SHP77 (cell line): ENCODE results near the gene CERS6.
"Not testable (repeated sequence)": the region's sequence is repeated elsewhere in the genome, so short reads cannot be mapped to it uniquely, and the experiment has no call there.

Source experiments
- DNase-seq, 2 experiments: peaks; one replicate each; lab custom pipeline; 2025; lab: John Stamatoyannopoulos, UW

The CERS6 gene

DNA sequence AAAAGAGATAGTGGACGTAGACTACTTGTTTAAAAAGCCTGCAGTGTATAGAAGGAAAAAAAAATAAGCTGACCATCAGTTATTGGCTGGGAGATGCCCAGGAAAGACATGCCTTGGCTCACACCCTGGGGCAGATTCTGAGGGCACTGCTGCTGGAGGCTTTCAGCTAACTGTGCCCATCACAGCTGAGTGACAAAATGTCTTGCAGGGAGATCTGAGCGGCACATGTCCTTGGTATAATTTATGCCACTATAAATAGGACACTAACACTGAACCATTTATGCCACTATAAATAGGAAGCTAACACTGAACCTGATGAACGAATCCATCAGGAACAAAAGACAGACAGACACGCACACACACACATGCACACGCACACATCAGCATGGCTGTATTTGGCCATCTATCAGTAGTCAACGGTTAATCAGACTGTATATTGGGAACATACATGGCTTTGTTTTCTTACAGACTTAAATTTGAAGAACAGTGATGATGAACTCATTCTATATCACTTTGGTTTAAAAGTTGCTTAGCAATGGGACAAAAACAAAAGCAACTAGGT, 278.2 kb downstream of the CERS6 start:
- no peak for DNase-seq

DNA sequence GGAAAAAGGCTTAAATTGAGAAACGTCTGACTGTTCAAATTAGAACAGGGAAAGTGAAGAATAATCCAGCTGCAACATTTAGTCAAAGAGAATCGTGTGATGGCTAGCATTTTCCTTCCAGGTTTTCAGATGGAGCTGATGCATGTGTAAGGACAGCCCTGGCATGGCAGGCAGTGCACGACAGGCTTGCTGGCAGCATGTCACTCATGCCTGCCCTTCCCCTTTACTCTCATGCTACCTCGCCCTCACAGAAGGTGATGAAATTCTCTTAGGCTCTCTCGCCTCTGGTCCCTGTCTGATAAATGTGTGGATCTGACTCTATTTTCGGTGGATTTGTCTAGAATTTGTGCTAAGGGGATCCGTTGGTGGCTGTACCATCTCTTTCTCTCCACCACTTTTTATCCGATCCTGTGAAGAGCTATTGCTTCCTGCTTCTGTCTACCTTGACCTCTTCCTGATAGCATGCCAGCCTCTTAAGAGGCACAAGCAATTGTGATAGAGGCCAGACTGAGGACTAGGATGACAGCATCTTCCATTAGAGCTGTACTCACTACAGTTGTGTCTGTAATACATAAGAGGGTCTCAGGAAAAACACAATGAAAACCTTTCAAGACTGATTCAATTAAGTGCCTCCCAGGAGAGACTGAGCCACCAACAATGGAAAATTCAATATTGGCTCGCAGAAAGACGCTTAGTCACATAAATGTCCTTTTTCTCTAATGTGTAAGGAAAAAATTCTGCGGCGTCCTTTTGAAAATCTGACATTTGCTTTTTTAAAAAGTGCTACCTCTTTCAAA, 280.8 kb downstream of the CERS6 start:
- no peak for DNase-seq

DNA sequence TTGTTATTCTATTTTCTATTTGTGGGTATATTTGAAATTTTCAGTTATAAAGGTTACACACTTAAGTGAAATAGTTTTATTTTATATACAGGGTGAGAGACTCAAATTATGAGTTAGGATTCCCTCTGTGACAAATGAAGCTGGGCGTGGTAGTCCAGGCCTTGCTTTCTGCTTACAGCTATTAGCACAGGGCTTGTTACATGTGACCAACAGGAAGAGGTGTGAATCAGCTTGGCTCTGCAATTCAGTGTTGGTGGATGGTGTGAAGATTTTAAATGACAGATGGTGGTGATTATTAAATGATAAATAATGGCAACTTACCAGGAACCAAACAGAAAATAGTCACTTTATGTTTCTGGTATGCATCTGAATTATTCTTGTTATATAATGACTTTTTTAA, 282.0 kb downstream of the CERS6 start:
- no peak for DNase-seq

DNA sequence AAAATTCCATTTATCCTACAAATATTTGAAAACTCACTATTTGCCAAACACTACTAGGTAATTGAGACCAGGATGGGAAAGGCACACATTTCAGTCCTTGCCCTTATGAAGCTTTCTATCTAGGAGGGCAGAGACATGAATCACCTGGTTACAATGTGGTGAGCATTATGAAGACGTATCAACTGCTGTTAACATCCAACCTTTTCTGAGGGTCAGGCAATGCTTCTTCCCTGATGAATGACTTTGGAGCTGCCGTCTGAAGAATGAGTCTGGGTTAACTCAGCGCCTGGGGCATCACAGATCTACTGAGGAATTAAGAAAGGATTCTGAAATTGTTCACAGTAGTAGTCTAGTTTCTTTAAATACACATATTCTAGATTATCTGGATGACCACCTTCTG, 284.3 kb downstream of the CERS6 start:
- DNase-seq = no peak

DNA sequence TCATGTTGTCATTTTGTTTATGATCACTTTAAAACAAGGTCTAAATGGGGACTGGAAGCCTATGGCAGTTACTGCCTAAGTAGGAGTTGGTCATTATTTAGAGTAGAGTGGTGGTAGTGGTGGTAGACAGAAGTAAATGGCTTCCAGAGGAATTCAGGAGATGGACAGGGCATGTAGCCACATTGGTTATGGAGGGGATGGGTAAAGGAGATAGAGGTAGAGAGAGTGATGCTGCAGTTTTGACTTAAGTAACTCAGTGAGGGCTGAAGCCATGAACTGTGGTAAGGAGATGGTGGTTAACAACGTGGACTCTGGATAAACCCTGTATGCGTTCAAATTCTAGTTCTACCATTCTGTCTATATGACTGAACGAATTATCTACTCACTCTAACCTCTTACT, 284.7 kb downstream of the CERS6 start:
- DNase-seq = no peak

DNA sequence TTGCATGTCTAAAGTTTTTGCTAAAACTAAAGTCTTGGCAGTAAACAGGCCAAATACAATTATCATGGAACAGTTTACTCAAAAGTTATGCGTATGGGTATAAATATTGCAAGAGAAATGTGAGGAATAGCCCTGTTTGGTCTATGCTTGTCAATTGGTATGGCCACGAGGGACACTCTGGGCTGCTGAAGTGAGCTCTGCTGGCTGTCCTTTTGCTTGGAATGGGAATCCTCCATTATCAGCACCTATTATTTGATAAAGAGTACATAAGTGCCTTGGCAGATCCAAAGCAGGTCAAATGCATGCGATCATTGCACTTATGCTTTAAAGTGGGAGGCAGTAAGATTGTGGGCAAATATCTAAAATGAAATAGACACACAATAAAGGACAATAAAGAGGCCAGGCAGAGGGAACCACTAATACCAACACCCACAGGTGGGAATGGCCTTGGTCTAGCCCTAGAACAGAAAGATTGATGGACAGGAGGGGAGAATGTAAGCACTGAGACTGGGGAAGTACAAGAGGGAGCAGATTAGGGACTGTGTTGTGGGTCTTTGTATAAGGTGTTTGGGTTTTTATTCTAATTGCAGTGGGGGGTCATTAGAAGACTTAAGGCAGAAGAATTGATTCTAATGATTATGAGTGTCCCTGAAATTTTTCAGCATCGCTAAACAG, 286.3 kb downstream of the CERS6 start:
- no peak for DNase-seq

DNA sequence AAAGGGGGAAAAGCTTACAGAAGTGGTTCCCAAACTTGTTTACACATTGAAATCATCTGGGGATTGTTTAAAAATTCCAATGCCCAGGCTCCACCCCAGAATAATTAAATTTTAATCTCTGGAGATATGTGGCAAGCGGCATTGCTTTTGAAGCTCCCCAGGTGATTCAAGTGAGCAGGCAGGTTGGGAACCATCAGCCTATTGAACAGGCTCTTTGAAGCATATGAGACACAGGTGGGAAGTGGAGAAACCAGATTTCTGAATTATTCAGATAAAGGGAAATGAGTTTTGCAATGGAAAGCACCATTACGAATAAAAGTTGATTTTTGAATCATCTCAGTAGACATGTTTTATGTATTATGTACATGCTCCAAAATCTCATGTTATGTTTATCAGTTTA, 288.8 kb downstream of the CERS6 start:
- DNase-seq = no peak

DNA sequence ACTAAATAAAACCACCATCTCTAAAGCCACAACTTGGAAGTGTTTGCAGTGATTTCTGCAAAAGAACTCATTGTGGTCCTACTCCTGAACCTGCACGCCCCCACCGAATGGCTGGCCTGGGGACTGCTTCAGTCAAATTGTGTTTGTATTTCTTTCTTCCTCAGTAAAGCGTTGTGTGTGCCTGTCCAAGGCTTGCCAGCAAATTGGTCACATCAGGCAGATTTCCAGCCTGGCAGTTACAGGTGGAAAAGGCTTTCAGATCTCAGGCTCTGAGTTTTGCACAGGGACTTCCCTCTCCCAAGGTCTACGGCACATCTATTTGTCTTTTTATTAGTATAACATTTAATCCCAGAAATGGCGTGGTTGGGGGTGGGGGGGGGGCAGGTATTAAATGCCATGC, 292.4 kb downstream of the CERS6 start:
- no peak for DNase-seq

DNA sequence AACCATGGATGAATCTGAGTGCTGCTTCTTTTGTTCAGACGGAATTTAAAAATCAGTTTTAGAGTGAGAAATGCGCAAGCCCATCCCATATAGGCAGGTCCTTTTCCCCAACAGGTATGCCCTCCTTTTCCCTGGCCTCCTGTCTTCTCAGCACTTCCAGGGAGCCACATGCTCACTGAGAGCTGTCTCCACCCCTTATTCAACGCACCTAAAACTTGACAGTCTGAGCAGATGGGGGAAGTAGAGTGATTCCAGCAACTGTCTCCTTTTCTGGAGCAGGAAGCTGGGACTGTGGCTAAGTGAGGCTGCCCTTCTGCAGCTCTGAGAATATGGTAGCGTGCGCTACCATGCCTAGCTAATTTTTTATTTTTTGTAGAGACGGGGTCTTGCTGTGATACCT, 293.2 kb downstream of the CERS6 start:
- DNase-seq = no peak

DNA sequence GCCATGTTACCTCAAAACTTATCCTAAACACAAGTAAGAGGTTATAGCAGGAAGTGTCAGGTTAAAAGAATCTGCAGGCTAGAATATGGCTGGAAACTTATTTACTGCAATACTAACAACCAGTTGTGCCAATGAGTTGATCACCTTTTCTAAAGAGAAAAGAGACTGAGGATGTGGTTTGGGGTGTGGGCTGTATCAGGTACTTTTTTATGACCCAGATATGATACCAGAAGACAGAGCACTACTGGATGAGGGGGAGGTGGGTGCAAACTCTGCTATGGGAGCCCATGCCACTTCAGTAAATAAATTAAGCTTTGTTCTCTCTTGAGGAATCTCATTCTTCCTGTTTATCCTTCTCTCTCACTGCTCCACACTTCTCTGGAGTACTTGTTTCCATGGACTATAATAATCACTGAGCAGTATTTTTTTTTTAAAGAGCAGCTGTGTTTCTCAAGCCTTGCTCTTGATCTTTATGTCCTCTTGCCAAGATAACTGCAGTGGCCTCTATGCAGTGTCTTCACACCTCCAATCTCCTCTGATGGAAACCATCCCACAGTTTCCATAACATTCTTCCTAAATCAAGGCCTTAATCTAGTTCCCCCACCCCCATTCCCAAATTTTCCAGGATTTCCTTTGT, 295.1 kb downstream of the CERS6 start:
- no peak for DNase-seq

DNA sequence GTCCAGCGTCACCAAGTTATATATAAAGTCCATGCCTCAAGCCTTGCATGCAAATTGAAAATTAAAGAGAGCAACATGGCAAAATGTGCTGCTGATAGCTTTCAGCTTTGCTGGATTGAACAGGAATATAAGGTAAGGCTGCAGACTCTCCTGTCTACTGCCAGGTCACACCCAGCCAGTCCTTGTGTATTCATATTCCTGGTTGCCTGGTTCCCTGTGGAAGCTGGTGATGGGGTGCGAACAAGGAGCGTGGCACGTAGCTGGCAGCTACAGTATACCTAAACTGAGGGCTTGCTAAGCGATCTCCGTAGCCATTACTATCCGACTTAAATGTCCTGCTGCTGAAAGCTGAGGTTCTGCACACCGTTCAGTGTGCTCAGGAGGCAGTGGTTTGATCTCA, 296.3 kb downstream of the CERS6 start:
- no peak for DNase-seq

DNA sequence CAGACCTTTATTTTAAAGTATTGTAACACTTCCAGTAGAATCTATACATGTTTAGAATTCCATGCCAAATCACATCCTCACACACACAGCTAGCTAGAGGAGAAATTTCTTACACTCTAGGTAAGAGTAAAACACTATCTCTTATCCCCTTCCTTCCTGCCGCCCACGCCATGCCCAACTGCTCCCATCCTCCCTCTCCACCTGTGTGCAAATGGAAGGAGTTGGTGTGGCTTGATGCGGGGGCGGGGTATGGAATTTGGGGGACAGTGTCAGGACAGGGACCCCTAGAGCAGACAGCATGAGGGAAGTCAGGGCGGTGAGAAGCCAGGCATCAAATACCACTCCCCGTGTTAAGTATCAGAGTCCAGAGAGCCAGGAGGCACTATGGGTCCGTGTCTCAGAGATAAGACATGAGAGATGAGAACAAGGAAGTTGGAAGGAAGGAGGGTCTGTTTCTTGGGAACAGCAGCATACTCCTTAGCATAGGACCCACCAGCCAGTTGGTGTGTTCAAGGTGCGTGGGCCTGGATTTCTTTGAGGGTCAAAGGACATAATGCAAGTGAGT, 297.8 kb downstream of the CERS6 start:
- DNase-seq = no peak

DNA sequence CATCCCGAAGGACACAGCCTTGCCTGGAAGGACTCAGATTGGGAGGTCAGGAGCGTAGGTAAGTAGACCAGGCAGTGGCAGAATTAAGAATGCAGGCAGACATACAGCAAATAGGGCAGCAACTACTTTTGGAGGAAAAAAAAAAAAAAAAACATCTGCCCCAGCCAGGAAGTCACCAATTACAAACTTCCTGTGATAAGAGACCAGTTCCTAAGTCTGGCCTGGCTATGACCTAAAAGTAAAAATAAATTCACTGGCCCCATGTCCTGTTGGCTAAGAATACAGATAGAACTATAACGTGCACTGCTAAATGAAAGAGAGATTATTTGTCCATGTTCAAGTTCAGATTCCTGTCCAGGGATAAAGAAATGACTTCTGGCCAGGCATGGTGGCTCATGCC, 301.2 kb downstream of the CERS6 start:
- DNase-seq = no peak

DNA sequence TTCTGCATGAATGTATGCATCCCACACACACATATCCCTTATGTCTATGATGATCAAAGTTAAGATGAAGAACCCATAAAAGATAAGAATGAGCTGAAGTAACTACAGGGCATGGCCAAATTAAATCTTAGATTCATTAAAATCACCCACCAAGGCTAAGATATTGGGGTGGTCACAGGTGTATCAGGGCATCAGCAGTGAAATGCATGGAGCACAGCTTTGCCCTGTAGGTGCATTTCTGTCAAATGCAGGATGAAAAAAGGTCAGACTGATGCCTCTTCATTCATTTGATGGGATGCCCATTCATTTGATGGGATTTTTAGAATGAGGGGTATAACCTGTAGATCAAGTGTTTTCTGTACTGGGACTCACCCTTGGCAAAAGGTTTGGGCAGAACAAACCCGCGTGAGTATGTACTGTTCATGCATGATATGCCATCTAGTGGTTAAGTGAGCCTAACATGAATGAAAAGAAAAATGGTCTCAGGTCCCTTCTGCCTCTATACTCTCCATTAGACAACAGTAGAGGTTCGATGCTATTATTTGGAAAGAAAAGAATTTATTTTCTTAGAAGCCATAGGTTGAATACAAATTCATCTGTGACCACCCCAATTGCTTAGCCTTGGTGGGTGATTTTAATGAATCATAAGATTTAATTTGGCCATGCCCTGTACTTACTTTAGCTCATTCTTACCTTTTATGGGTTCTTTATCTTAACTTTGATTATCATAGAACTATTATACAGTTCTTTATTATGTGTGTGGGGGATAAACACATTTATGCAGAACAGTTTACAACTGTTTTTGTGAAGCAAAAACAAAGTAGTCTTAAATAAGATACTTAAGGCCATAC, 303.1 kb downstream of the CERS6 start:
- DNase-seq = peak in 1 of 2 experiments; percentile 12

DNA sequence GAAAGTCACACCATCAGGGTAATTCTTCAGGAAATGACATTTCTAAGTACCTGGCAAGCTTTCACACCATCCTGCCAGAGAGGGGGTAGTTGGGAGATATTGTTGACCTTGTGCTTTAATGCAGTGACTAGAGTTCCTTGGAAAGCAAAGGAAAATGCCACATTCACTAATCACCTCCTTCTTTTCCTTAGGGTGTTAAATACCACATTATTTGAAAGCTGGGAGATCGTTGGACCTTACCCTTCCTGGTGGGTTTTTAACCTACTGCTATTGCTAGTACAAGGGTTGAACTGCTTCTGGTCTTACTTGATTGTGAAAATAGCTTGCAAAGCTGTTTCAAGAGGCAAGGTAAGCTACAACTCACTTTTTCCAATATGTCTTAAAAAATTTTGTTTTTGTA, 309.3 kb downstream of the CERS6 start:
- no peak for DNase-seq

DNA sequence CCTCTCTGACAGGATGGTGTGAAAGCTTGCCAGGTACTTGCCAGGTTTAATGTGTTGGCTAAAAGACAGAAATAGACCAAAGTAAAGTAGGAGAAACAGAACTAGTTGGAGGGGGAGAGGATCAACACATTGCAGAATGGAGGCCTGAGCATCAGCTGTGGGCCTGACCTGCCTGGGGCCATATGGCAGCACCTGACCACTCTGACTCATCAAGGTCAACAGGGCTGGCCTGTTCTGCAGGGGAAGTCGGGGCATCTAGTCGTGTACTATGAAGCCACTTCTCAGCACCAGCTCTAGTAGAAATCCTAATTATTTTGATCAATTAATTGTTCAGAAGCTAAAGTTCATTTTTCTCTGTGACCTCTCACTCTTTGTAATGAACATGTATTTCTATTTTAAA, 310.5 kb downstream of the CERS6 start:
- DNase-seq = no peak

DNA sequence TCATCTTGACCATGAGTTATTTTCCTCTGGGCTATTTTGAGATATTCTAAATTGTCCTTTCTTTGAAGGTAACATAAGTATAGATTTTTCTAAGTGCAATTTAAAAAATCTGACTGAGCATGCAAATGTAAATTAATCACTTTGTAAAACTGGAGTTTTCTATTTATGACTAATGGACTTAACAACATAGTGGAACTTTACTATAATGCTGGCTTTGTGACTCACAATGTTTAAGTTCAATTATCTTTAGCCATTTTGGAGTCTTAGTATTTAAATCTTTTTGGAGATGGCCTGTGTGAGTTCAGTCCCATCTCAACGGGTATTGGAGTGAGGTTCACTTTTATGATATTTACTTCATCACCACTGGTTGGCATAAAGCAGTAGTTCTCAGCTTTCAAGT, 311.2 kb downstream of the CERS6 start:
- no peak for DNase-seq

DNA sequence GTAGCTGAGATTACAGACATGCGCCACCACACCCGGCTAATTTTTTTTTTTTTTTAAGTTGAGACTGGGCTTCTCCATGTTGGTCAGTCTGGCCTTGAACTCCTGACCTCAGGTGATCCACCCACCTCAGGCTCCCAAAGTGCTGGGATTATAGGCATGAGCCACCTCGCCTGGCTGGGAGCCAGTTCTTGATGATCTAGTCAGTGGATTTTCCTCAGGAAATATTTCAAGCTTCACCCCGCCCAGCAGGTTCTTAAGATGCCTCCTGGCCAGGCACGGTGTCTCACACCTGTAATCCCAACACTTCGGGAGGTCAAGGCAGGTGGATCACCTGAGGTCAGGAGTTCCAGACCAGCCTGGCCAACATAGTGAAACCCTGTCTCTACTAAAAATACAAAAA, 312.3 kb downstream of the CERS6 start:
- DNase-seq = not testable (repeated sequence)

DNA sequence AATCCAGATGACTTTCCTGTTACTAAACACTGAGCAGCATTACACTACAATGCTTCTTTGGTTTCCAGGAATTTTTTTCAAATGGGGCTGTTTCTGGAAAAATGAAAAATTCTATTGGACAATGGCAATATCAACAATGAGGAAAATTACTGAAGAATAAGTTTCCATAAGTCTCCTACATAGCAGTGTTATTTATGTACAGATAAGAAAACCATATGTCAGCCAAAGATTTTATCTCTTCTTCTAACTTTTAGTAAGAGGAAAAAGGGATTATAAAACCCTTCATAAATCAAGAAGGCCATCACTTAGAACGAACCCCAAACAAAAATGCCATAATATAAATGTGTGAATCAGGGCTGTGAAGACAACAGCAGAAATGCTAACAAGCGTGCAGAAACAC, 314.7 kb downstream of the CERS6 start:
- no peak for DNase-seq

DNA sequence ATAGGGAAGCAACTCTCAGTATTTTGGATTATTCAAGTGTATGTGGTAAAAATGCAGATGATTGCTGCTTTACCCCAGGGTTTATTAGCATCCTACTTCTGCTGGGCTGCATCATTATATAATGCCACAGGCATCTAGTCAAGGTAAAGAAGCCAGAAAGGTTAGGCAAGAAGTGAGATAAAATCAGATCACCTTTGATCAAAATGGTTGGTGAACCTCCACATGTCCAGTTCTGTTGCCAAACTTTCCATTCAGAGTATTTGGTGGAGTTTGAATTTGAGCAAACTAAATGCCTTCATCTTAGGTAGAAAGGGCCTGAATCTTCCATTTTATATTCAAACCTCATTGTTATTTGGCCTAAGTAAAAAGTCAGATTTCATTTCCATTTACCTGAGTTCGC, 316.6 kb downstream of the CERS6 start:
- no peak for DNase-seq

DNA sequence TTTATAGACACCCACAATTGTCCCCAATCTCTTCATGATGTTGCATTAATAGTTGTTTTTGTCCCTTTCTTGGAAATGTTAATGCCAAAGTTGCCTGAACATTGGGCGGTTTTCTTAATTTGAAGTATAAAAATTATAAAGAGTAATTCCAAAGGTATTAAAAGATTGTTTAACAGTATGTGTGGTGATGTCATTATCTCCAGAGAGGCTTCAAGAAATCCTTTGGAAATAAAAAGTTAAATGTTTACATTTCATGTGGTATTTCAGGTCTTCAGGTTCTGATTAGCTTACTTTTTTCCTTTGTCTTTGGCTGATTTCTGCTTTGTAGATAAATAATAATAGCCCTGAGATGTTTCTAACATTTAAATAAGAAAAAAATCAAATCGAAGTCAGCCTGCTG, 317.1 kb downstream of the CERS6 start:
- no peak for DNase-seq
